Heart left ventricle (tissue), 16 donors: ENCODE data around the gene SYCE1. TPM values are rescaled to one million over a fixed set of nuclear protein-coding genes. Genes with fewer than 3 reads are reported as not detected.
"Not testable (repeated sequence)": the region's sequence is repeated elsewhere in the genome, so short reads cannot be mapped to it uniquely, and the experiment has no call there.

Source experiments
- ATAC-seq, 4 donors: fragments of 200-7000 bp; cut with Tn5 transposase; one replicate each; pipeline ENCODE4 v1.9.1; 2020 to 2022; ENCODE audit warnings: moderate library complexity in 4 of 4, mild to moderate bottlenecking in 3 of 4, moderate number of reproducible peaks in 1 of 4
- DNase-seq, 5 donors: peaks; one replicate each; pipeline ENCODE4 v3.0.0-alpha.2; 2020
- H3K27ac ChIP-seq, 12 donors: fragments of 200-600 bp; sonication (generic) in 4 of 12; one replicate each; pipeline versions ENCODE4 v1.5.0 to v1.8.0; 2016 to 2022; ENCODE audit warnings: mild to moderate bottlenecking in 2 of 12
- H3K27me3 ChIP-seq, 9 donors: fragments of 200-600 bp; sonication (generic) in 2 of 9; one replicate each; pipeline versions ENCODE4 v1.5.1 to v1.8.0; 2016 to 2022; ENCODE audit warnings: mild to moderate bottlenecking in 3 of 9
- H3K36me3 ChIP-seq, 9 donors: fragments of 200-600 bp; sonication (generic) in 2 of 9; one replicate each; pipeline versions ENCODE4 v1.5.0 to v1.8.0; 2018 to 2022; ENCODE audit warnings: mild to moderate bottlenecking in 2 of 9
- H3K4me1 ChIP-seq, 12 donors: fragments of 200-600 bp; sonication (generic) in 4 of 12; one replicate each; pipeline versions ENCODE4 v1.5.0 to v1.8.0; 2016 to 2022; ENCODE audit warnings: mild to moderate bottlenecking in 3 of 12
- H3K4me3 ChIP-seq, 12 donors: fragments of 200-600 bp; sonication (generic) in 4 of 12; one replicate each; pipeline versions ENCODE4 v1.5.0 to v1.8.0; 2017 to 2022; ENCODE audit warnings: mild to moderate bottlenecking in 9 of 12, moderate library complexity in 4 of 12
- H3K9me3 ChIP-seq, 12 donors: fragments of 200-600 bp; sonication (generic) in 4 of 12; one replicate each; pipeline versions ENCODE4 v1.5.0 to v1.8.0; 2016 to 2022; ENCODE audit warnings: mild to moderate bottlenecking in 1 of 12
- CTCF ChIP-seq, 12 donors: fragments of 200-600 bp; sonication (generic) in 4 of 12; IDR thresholded peaks; one replicate each; pipeline versions ENCODE4 v1.5.0 to v1.8.0; 2018 to 2022; ENCODE audit warnings: antibody characterized with exemption in 12 of 12, mild to moderate bottlenecking in 5 of 12
- POLR2A ChIP-seq, 2 donors: fragments of 450-650 bp; IDR thresholded peaks; one replicate each; pipeline ENCODE4 v1.6.1; 2017; ENCODE audit warnings: antibody characterized with exemption in 2 of 2, mild to moderate bottlenecking in 2 of 2, moderate library complexity in 2 of 2
- WGBS, 4 donors: extraction: QIAGEN DNeasy Blood & Tissue Kit in 2 of 4; methylation state at CpG; one replicate each; pipeline versions ENCODE4 v1.1.5 to v1.1.7; 2013 to 2018; 5-methylcytosine and 5-hydroxymethylcytosine counted together
- intact Hi-C, 10 donors: fragments of 100-400 bp; cut with DNase I; formaldehyde crosslinking; loops; one replicate each; pipeline versions ENCODE4 v1.11.1 to v1.14.2; 2022
- polyA plus RNA-seq, 2 donors: library from polyadenylated mRNA; stranded (reverse); fragments of 200-250 nt; gene quantifications; one replicate each; pipeline ENCODE4 v1.2.3, GENCODE V29; 2013
- total RNA-seq, 9 donors: library from RNA; depleted of rRNA in 2 of 9; stranded (reverse); fragments of >200 nt in 2 of 9; fragmentation: NEBNext Ultra II Directional in 3 of 9; extraction: Animal tissue kit (Norgen Biotek cat#: 25700) in 3 of 9; gene quantifications; one replicate each; pipeline versions ENCODE4 v1.1.0 to v1.2.4, GENCODE V29; 2016 to 2023
- donor health status: ischemic (EF 13 %, LVEDD 7.1; RV severe dilation, severe dysfunction).
- donor health status: healthy with polysubstance abuse.
- donor health status: DM: no; HTN: yes; CAD: no.
- donor health status: DM: no; HTN: no; CAD: no.
- donor health status: ischemic (EF 25% LVEDD 6.9; RV normal size, moderate dysfunction).
- donor health status: ischemic (EF 25% LVEDD 5.7; RV mildly dilated, moderate dysfunction).
- donor health status: healthy.
- donor health status: DM: yes; HTN: yes; CAD: no.
- donor health status: ischemic (EF 35%, LVEDD 5.7; RV mildly dilated, moderate dysfunction).
- donor health status: nonischemic (EF 11% LVEDD 7.7; RV severe dilation, severe dysfunction).
- donor health status: DM: yes; HTN: yes; CAD: no.
- donor health status: PGD.
- donor health status: ischemic (EF 29% LVEDD 5.4; RV normal size, mild dysfunction).
- donor health status: nonischemic (EF 23%, LVEDD 6.1; RV moderate dilation, normal function).

SYCE1 gene
- total and polyA plus RNA-seq, 11 donors, result 0.23 to 0.39 (median 0.35) TPM; not detected in 7

GRCh38 chr10:133611079-133611478 is 45.7 kb upstream of the SYCE1 start:
- no peak for DNase-seq
- WGBS, 4 donors, result 38 to 62% (median 59%) methylated on average over 4 of the region's 4 CpGs
- ATAC-seq, result no peak
- H3K27ac ChIP-seq, result no peak overlapping the region
- H3K9me3 ChIP-seq, result peaks cover 0 to 5% (median 0%) of the 10 kb centered on the region in 12 donors
- no peak overlapping the region for H3K4me3 ChIP-seq
- no peaks in the 10 kb centered on the region for H3K4me1 ChIP-seq
- no peaks in the 10 kb centered on the region for H3K36me3 ChIP-seq
- TF ChIP-seq CTCF (IDR thresholded peaks at IDR 0.05) (no peak), POLR2A (IDR thresholded peaks at IDR 0.05) (no peak)
- H3K27me3 ChIP-seq, result peaks cover 0 to 37% (median 11%) of the 10 kb centered on the region in 9 donors
- intact Hi-C loops, result no loop called here

DNA sequence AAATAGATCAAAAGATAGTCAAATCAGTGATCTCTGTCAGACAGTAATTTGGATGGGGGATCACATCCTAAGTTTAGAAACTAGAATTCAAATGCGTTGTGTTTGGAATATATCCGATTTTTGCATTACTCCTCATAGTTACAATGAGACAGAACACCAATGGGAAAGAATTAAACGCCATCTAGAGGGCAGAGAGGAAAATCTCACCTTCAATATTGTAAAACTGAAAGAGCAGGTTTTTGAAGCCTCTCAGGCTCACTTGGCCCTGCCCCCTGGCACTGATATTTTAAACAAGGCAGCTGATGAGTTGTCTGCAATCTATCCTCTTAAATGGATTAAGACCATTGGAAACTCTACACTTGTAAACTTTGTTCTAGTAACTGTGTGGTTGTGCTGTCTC is 43.5 kb upstream of the SYCE1 start:
- Histone ChIP-seq H3K27me3 (peaks cover 0 to 57% (median 19%) of the 10 kb centered on the region in 9 donors), H3K4me3 (no peak overlapping the region), H3K27ac (no peak overlapping the region), H3K4me1 (no peaks in the 10 kb centered on the region), H3K9me3 (peaks cover 0 to 5% (median 0%) of the 10 kb centered on the region in 12 donors), H3K36me3 (no peaks in the 10 kb centered on the region)
- ATAC-seq (no peak), DNase-seq (no peak)
- WGBS, 4 donors, result 10 to 56% (median 42%) methylated on average over 3 of the region's 3 CpGs
- TF ChIP-seq CTCF (IDR thresholded peaks at IDR 0.05) (peak in 11 of 12 donors; percentile 18 to 62 (median 53)), POLR2A (IDR thresholded peaks at IDR 0.05) (no peak)
- intact Hi-C loops, result loop anchor here in 4 of 10 donors (1.0 to 5.0 kb wide), 5 partner anchors 172 to 297 kb away; no protein-coding TSS in a partner anchor

GRCh38 chr10:133603434-133603833 is 38.1 kb upstream of the SYCE1 start:
- H3K4me1 ChIP-seq, H3K36me3 ChIP-seq, H3K9me3 ChIP-seq, H3K4me3 ChIP-seq, DNase-seq, H3K27ac ChIP-seq, ATAC-seq, intact Hi-C loops: not testable (repeated sequence)
- peaks cover 0 to 94% (median 29%) of the 10 kb centered on the region in 9 donors for H3K27me3 ChIP-seq
- 59 to 70% (median 66%) methylated on average over 2 of the region's 2 CpGs for WGBS, 4 donors

GRCh38 chr10:133600657-133601056 is 35.3 kb upstream of the SYCE1 start:
- Histone ChIP-seq H3K4me1 (no peaks in the 10 kb centered on the region), H3K4me3 (no peak overlapping the region), H3K27ac (no peak overlapping the region), H3K27me3 (peaks cover 0 to 87% (median 25%) of the 10 kb centered on the region in 9 donors), H3K9me3 (no peaks in the 10 kb centered on the region), H3K36me3 (no peaks in the 10 kb centered on the region)
- no peak for TF ChIP-seq POLR2A (IDR thresholded peaks at IDR 0.05)
- TF ChIP-seq CTCF (IDR thresholded peaks at IDR 0.05), result no peak
- ATAC-seq, result no peak
- WGBS, 4 donors, result 44 to 61% (median 53%) methylated on average over 3 of the region's 3 CpGs
- no peak for DNase-seq
- intact Hi-C loops, result no loop called here

DNA sequence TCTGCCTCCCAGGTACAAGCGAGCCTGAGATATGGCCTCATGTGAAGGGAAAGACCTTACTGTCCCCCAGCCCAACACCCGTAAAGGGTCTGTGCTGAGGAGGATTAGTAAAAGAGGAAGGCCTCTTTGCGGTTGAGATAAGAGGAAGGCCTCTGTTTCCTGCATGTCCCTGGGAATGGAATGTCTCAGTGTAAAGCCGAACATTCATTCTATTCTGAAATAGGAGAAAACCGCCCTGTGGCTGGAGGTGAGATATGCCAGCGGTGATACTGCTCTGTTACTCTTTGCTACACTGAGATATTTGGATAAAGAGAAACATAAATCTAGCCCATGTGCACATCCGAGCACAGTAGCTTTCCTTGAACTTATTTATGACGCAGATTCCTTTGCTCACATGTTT is 34.5 kb upstream of the SYCE1 start:
- WGBS, 4 donors, result 54 to 66% (median 61%) methylated on average over 8 of the region's 8 CpGs
- H3K27me3 ChIP-seq, result peaks cover 0 to 79% (median 25%) of the 10 kb centered on the region in 9 donors

More for the DNA sequence above, 34.5 kb upstream of the SYCE1 start:
- H3K36me3 ChIP-seq, H3K9me3 ChIP-seq, H3K4me1 ChIP-seq, DNase-seq, H3K27ac ChIP-seq, H3K4me3 ChIP-seq, intact Hi-C loops, ATAC-seq: not testable (repeated sequence)
